Natural killer cell treated with Interleukin-12 subunit alpha and Interleukin-12 subunit beta and Interleukin-15 and Interleukin-18, amount 100 ng/mL, for 72 hours (primary cell): Measurements from ENCODE around the gene AMIGO1. TPM values are rescaled to one million over a fixed set of nuclear protein-coding genes. Genes with fewer than 3 reads are reported as not detected.
A peak's percentile ranks its signal among the peaks of the same experiment; 100 is the strongest.

Source experiments
- ATAC-seq, 2 donors: fragments of 150-1000 bp; cut with Tn5 transposase in 1 of 2; sonication (Bioruptor Pico), chemical (Tn5 transposase) in 1 of 2; 2 replicates each; pipeline ENCODE4 v1.10.0; 2021
- DNase-seq: peaks from one replicate; pipeline ENCODE4 v3.0.0; 2022; ENCODE audit warnings: low spot score
- H3K27ac Mint-ChIP-seq, 2 donors: 1 replicate in 1 of 2; 2 replicates in 1 of 2; pipeline ENCODE4 v1.8.0; 2022; ENCODE audit warnings: mixed read lengths in 2 of 2, mild to moderate bottlenecking in 1 of 2, moderate library complexity in 1 of 2
- H3K27me3 Mint-ChIP-seq, 2 donors: 1 replicate in 1 of 2; 2 replicates in 1 of 2; pipeline ENCODE4 v1.8.0; 2022; ENCODE audit warnings: mixed read lengths in 2 of 2
- H3K36me3 Mint-ChIP-seq: one replicate; pipeline ENCODE4 v1.8.0; 2022; ENCODE audit warnings: mixed read lengths
- H3K4me1 Mint-ChIP-seq, 2 donors: 1 replicate in 1 of 2; 2 replicates in 1 of 2; pipeline ENCODE4 v1.8.0; 2022; ENCODE audit warnings: low read depth in 2 of 2, mixed read lengths in 2 of 2, mild to moderate bottlenecking in 1 of 2
- H3K4me3 Mint-ChIP-seq: one replicate; pipeline ENCODE4 v1.8.0; 2022; ENCODE audit warnings: mixed read lengths
- H3K9me3 Mint-ChIP-seq: 2 replicates; pipeline ENCODE4 v1.8.0; 2022; ENCODE audit warnings: mixed read lengths
- total RNA-seq, 2 donors: library from RNA; stranded (reverse); gene quantifications; one replicate each; pipeline ENCODE4 v1.2.3, GENCODE V29; 2022

Gene AMIGO1
- total RNA-seq, 2 donors from 2014 or later = 0.90 to 1.0 TPM

DNA sequence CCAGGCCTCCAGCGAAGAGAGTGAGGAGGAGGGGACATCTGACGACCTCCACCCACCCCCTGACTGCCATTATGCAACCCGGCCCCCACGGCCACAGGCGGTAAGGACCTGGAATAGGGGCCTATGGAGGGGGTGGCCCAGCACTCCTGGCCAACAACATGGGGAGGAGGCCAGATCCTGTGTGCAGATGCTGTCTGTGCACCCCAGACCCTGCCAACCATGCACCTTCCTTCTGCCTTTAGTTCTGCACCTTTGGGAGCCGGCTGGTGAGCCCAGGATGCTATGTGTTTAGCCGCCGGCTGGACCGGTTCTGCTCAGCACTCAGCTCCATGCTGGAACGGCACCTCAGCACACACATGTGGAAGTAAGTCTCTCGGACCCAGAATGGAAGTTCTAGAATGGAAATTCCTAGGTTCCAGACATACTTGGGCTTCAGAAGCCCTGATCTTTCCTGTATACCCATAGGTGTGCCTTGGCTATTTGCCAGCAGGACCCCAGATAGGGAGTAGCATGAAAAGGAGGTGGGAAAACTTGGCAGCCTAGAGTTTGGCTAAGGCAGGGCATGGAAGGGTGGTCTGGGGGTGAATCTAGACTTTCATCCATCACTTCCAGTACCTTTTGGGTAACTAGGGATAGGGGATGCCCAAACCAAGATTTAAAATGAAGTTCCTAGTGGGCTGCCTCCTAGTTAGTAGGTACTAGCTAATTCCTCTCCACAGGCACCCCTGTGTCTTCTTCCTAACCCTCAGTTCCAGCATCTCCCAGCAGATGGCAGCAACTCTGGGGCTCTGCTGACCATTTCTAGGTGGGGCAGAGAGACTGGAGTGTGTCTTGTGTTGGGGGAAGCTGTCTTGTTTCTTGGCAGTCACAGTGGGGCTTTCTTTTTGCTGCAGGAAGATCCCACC lies 19.2 kb downstream of the AMIGO1 start:
- no peak overlapping the region for H3K4me3 Mint-ChIP-seq
- no peak for DNase-seq
- peaks cover 11 to 16% of the 10 kb centered on the region in 2 donors for H3K4me1 Mint-ChIP-seq
- no peaks in the 10 kb centered on the region for H3K27me3 Mint-ChIP-seq
- no peaks in the 10 kb centered on the region for H3K9me3 Mint-ChIP-seq
- H3K27ac Mint-ChIP-seq = no peak overlapping the region
- H3K36me3 Mint-ChIP-seq = no peaks in the 10 kb centered on the region
- no peak for ATAC-seq

DNA sequence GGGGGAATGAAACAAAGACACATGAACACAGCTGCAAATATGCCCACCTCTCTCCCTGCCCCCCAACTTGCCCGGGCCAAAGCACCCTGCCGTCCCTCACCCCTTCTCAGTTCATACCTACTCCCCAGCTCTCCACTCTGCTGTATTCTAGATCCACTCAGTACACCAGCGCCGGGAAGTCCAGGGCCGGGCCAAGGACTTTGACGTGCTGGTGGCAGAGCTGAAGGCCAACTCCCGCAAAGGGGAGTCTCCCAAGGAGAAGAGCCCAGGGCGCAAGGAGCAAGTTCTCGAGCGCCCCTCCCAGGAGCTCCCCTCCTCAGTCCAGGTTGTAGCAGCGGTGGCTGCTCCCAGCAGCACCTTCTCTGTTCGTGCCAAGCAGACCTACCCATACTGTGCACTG lies 20.8 kb downstream of the AMIGO1 start:
- H3K4me1 Mint-ChIP-seq = peaks cover 17 to 19% of the 10 kb centered on the region in 2 donors
- H3K27ac Mint-ChIP-seq = no peak overlapping the region
- no peak overlapping the region for H3K4me3 Mint-ChIP-seq
- no peaks in the 10 kb centered on the region for H3K36me3 Mint-ChIP-seq
- ATAC-seq (no peak), DNase-seq (no peak)
- no peaks in the 10 kb centered on the region for H3K27me3 Mint-ChIP-seq
- H3K9me3 Mint-ChIP-seq = no peaks in the 10 kb centered on the region

DNA sequence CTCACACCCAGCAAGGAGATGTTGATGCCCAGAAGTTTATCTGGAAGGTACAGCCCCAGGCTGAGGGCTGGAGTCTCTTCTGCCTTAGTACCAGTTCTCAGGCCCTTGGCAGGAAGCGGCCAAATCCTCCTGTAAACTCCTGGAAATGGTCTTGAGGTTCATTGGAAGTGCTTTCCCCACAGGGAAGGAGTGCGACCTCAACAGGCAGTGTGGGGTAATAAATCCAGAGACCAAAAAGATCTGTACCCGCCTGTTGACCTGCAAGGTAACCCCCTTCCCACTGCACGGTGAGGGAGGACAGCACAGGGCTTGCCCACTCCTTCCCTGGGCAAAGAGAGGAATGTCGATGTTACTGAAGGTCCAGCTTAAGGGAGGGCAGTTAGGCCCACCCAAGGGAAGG lies 21.3 kb downstream of the AMIGO1 start:
- Mint-ChIP-seq H3K4me1 (peaks cover 21 to 23% of the 10 kb centered on the region in 2 donors), H3K9me3 (no peaks in the 10 kb centered on the region), H3K27me3 (no peaks in the 10 kb centered on the region), H3K27ac (no peak overlapping the region), H3K36me3 (no peaks in the 10 kb centered on the region), H3K4me3 (no peak overlapping the region)
- no peak for ATAC-seq
- DNase-seq = no peak

DNA sequence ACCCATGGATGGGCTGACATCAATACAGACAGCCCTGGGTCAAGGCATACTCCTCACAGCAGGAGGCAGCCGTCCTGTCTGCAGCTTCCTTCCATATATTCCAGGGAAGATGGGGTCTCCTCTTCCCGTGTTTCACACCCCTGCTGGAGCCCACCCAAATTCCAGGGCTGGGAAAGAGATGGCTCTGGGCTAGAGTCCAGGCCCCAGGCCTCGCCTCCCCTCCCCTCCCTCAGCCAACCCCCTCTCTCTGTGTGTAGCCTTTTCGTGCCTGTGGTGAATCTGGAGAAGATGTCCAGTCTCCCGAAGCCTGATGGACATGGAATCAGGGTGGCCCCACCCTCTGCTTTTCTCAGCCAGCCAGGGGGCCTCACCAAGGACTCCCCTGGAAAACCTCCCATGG lies 22.3 kb downstream of the AMIGO1 start:
- Mint-ChIP-seq H3K4me3 (no peak overlapping the region), H3K27me3 (no peaks in the 10 kb centered on the region), H3K4me1 (peaks cover 30 to 32% of the 10 kb centered on the region in 2 donors), H3K9me3 (no peaks in the 10 kb centered on the region), H3K36me3 (no peaks in the 10 kb centered on the region), H3K27ac (no peak overlapping the region)
- DNase-seq (no peak), ATAC-seq (no peak)

DNA sequence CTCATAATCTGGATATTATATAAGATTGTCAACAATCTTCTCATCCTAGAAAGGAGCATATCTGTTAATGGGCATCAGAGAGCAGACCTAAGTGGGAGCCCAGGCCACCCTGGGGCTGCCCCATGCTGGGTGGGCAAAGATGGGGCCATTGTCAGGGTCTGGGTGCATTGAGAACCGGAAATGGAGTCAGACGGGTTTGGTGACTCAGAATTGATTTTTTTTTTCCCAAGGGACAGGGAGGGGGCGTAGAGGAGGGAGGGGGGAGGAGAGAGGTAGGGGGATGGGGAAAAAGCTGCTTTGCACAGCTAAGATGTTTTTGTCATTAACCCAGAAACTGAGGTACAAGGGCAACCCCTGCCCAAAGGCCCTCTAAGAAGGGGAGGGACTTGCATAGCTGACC lies 24.5 kb downstream of the AMIGO1 start:
- ATAC-seq (no peak), DNase-seq (no peak)
- H3K27me3 Mint-ChIP-seq = peaks cover 8 to 11% of the 10 kb centered on the region in 2 donors
- H3K4me1 Mint-ChIP-seq = peaks cover 27 to 30% of the 10 kb centered on the region in 2 donors
- peak overlapping the region; percentile 98 for H3K4me3 Mint-ChIP-seq
- H3K36me3 Mint-ChIP-seq = no peaks in the 10 kb centered on the region
- peak overlapping the region; percentile 86 to 87 for H3K27ac Mint-ChIP-seq
- no peaks in the 10 kb centered on the region for H3K9me3 Mint-ChIP-seq

DNA sequence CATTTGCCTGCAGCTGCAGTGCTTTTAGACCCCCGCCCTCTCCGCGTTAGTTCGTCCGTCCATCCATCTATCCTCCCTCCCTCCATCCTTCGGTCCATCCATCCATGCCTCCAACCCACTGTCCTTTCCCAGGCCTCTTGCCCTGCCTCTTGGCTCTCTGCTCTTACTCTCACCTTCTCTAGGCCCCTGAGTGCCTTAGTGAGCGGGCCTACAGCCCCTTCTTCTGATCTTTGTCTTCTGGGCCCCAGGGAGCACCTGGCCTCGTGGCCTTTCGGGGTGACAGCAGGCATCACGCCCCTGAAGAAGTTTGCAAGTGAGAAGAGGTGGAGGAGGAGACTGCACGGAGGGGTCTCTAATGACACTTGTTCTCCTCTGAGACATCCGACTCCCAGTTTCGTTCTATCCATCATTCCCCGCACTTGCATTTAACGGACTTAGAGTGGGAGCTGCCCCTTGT lies 25.0 kb downstream of the AMIGO1 start:
- no peaks in the 10 kb centered on the region for H3K36me3 Mint-ChIP-seq
- peak overlapping the region; percentile 98 for H3K4me3 Mint-ChIP-seq
- DNase-seq (no peak), ATAC-seq (no peak)
- peaks cover 28 to 32% of the 10 kb centered on the region in 2 donors for H3K4me1 Mint-ChIP-seq
- H3K9me3 Mint-ChIP-seq = no peaks in the 10 kb centered on the region
- H3K27ac Mint-ChIP-seq = peak overlapping the region; percentile 86 to 87
- peaks cover 12 to 14% of the 10 kb centered on the region in 2 donors for H3K27me3 Mint-ChIP-seq

DNA sequence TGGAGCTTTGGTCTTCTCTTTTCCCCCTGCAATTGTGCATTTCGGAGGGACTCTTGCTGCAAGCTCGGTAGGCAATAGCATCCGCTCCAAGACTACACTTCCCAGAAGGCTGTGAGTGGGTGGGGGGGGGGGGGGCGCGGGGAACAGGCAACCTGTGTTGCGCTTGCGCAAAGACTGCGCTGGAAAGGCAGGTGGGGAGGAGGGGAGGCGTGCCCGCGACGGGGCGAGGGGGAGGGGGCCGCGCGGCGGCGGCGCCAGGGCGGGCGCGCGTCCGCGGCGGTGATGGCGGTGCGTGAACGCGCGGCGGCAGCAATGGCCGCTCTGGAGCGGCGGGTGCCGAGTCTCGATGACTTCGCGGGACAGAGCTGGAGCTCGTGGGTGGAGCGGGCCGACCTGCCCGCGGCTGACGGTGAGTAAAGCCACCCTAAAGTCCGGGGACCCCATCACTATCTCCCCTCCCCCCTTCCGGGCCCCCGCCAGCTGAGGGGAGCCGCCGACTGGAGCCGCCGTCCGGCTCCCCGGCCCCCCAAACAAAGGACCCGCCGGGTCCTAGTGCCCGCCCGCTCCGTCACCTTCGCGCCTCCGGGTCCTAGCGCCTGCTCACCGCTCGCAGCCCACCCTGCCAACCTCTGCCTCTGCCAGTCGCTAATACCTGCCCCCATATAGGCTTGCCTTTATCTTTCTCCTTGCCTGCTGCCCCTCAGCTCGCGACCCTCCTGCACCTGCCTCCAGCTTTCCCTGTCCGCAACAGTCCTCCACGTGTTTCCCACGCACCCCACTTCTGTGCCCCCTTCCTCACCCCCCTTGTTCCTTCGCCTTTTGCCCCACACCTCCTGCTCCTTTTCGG lies 25.6 kb downstream of the AMIGO1 start, which contains the start of gene ATXN7L2:
ATXN7L2 (plus strand) TSS at position 234 of the 847 bp plus-strand sequence; CDS start at position 283, 49 bp downstream.
- DNase-seq (peak; percentile 93), ATAC-seq (peak; percentile 90 to 91)
- Mint-ChIP-seq H3K4me3 (peak within 1 kb of the TSS; percentile 98), H3K9me3 (no peaks in the 10 kb centered on the region), H3K36me3 (no peaks in the 10 kb centered on the region), H3K4me1 (peaks cover 32 to 37% of the 10 kb centered on the region in 2 donors), H3K27ac (peak within 1 kb of the TSS; percentile 86 to 87), H3K27me3 (peaks cover 18 to 20% of the 10 kb centered on the region in 2 donors)

DNA sequence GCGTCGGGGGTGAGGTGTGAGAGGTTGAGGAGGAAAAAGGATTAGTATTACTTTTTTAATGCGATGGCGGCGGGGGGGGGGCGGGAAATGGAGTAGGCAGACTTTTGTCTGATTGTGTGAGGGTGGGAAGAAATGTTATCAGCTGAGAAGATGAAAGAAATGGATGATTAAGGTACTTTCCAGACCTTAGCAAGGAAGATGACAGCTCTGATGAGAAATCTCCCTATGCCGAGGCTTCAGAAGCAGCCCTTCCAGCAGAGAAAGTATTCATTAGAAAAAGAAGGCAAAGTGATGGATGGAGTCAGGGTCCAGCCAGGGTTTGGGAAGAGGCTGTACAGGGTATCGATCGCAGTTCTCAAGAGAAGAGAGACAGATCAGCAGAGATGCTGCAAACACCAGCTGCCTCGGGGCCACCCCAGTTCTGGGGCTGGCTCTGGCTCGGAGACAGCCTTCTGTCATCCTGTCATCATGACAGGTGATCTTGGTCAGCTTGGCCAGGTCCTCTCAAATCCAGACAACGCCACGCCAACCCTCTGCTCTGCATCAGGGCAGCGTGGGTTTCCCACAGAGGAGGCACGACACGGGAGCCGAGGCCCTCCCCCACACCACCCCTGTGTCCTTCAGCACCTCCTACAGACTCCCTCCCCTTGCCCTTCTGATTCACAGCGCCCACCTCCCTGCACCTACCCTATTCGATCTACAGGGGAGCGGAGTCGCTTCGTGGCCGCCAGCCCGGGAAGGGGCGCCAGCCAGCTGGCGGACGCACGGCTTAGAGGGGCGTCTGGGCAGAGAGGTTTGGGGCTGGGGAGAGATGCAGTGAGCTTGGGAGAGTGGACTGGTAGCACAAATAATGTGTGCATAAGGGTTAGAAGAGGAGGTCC lies 26.5 kb downstream of the AMIGO1 start:
- H3K27ac Mint-ChIP-seq = peak overlapping the region; percentile 86 to 87
- H3K36me3 Mint-ChIP-seq = no peaks in the 10 kb centered on the region
- H3K27me3 Mint-ChIP-seq = peaks cover 18 to 22% of the 10 kb centered on the region in 2 donors
- H3K4me3 Mint-ChIP-seq = peak overlapping the region; percentile 98
- H3K4me1 Mint-ChIP-seq = peaks cover 35 to 37% of the 10 kb centered on the region in 2 donors
- peak; percentile 29 to 46 for ATAC-seq
- DNase-seq = no peak
- H3K9me3 Mint-ChIP-seq = no peaks in the 10 kb centered on the region

DNA sequence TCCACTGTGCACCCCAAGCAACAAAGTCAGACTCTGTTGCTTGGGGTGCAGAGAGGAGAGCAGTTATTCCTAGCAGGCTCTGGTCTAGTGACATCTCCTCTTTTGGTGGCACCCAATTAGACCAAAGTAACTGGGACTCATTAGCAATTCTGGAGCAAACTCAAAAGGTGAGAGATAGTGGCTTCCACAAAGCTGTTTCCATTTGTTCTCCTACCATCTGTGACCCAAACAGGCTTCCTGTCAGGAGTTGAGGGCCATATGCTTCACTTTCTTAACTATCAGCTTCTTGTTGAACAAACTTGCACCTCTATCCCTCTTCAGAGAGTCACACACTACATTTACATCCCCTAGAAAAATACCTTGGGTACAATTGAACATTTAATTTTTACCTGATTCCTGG lies 27.3 kb downstream of the AMIGO1 start:
- H3K36me3 Mint-ChIP-seq = no peaks in the 10 kb centered on the region
- no peak for DNase-seq
- H3K27me3 Mint-ChIP-seq = peaks cover 18 to 23% of the 10 kb centered on the region in 2 donors
- H3K4me3 Mint-ChIP-seq = peak overlapping the region; percentile 98
- peaks cover 35 to 37% of the 10 kb centered on the region in 2 donors for H3K4me1 Mint-ChIP-seq
- ATAC-seq = no peak
- H3K9me3 Mint-ChIP-seq = no peaks in the 10 kb centered on the region
- H3K27ac Mint-ChIP-seq = peak overlapping the region; percentile 86 to 87

DNA sequence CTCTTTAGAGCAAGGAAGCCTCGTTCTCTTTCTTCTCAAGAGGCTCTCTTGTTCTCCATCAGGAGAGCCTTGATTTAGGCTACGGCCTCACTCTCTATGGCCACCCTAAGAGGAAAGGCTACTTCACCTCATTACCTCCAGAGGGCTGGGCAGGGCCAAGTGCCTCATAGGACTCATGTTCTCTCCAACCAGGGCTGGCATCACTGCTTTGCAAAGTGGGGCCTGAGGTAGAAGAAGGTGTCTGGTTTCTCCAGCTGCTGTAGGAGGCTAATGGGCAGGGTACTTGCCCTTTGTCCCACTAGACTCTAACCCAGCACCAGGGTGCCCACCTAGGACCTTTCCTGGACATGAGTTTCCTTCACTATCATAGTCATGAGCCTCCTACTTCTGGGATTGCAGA lies 27.9 kb downstream of the AMIGO1 start:
- ATAC-seq = no peak
- Mint-ChIP-seq H3K4me3 (no peak overlapping the region), H3K27me3 (peaks cover 18 to 23% of the 10 kb centered on the region in 2 donors), H3K27ac (no peak overlapping the region), H3K4me1 (peaks cover 35 to 37% of the 10 kb centered on the region in 2 donors), H3K9me3 (no peaks in the 10 kb centered on the region), H3K36me3 (no peaks in the 10 kb centered on the region)
- no peak for DNase-seq

DNA sequence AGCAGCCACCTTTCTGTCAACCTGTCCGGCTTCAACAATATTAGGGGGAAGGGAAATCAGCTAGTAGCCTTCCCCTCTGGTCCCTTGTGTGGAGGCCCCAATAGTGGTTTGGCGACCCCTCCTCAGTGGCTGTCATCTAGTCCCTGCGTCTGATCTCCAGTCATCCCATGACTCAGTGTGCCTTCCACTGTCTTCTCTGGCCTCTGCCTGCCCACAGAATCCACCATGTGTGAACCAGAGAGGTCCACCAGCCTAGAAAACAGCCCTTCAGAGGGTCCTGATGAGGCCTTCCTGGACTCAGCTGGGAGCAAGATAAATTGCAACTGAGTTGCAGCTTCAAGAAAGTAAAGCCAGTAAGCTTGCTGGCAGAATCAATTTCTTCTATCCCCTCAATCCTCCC lies 29.6 kb downstream of the AMIGO1 start:
- Mint-ChIP-seq H3K9me3 (no peaks in the 10 kb centered on the region), H3K27ac (no peak overlapping the region), H3K4me3 (no peak overlapping the region), H3K36me3 (no peaks in the 10 kb centered on the region), H3K27me3 (peaks cover 18 to 28% of the 10 kb centered on the region in 2 donors), H3K4me1 (peaks cover 30 to 31% of the 10 kb centered on the region in 2 donors)
- no peak for DNase-seq
- ATAC-seq = no peak

DNA sequence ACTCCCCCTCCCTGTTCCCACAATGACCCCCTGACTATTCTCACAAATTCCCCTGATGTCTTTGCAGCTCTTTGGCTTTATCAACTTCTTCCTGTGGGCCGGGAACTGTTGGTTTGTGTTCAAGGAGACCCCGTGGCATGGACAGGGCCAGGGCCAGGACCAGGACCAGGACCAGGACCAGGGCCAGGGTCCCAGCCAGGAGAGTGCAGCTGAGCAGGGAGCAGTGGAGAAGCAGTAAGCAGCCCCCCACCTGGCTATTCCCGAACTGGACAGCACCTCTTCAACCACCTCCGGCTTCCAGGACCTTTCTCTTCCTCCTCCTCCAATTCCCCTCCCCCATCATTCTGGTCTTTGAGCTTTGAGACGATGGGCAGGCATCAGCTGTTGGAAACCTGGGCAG lies 30.2 kb downstream of the AMIGO1 start:
- peaks cover 24 to 25% of the 10 kb centered on the region in 2 donors for H3K4me1 Mint-ChIP-seq
- H3K27ac Mint-ChIP-seq = no peak overlapping the region
- DNase-seq = no peak
- H3K36me3 Mint-ChIP-seq = no peaks in the 10 kb centered on the region
- H3K9me3 Mint-ChIP-seq = no peaks in the 10 kb centered on the region
- peaks cover 18 to 28% of the 10 kb centered on the region in 2 donors for H3K27me3 Mint-ChIP-seq
- no peak for ATAC-seq
- H3K4me3 Mint-ChIP-seq = no peak overlapping the region

DNA sequence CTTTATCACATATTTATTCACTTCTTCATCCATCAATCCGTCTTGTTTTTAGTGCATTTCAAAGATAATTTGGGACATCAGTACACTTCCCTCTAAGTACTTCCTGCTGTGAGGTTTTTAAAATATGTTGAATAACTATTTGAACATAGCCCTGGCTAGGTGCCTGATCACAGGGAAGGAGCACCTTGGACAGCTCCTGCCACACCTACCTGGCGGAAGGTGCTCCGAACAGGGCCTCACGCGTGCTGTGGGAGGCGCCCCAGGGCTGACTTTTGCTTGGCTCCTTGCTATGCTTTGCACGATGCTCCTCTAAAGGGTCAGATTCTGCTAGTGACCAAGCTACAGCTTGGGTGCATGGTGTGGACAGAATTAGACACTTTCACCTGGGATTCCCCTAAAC lies 30.7 kb downstream of the AMIGO1 start:
- no peak overlapping the region for H3K27ac Mint-ChIP-seq
- H3K9me3 Mint-ChIP-seq = no peaks in the 10 kb centered on the region
- H3K27me3 Mint-ChIP-seq = peaks cover 18 to 28% of the 10 kb centered on the region in 2 donors
- H3K36me3 Mint-ChIP-seq = no peaks in the 10 kb centered on the region
- DNase-seq (no peak), ATAC-seq (no peak)
- H3K4me1 Mint-ChIP-seq = peaks cover 21 to 22% of the 10 kb centered on the region in 2 donors
- H3K4me3 Mint-ChIP-seq = no peak overlapping the region
